ENCODE measurements around the gene UBQLN1.

Gene UBQLN1

DNA sequence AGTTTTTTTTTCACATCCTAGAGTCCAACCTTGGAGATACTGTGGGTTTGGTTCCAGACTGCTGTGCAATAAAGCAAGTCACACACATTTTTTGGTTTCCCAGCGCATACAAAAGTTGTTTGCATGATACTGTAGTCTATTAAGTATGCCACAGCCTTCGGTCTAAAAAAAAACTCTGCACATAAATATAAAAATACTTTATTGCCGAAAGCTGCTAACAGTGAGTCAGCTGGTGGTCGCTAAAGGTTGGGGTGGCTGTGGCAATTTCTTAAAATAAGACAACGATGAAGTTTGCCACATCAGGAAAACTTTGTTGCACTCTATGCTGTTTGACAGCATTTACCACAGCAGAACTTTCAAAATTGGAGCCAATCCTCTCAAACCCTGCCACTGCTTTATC is 37.4 kb downstream of the UBQLN1 start:
- Mint-ChIP-seq H3K4me1 (ENCODE audit: low read depth) (peaks cover 16% of the 10 kb centered on the region), H3K9me3 (no peaks in the 10 kb centered on the region), H3K27ac (no peak overlapping the region), H3K36me3 (ENCODE audit: low read depth) (peaks cover 69% of the 10 kb centered on the region), H3K4me3 (no peak overlapping the region), H3K27me3 (no peaks in the 10 kb centered on the region)
- intact Hi-C loops (cut with micrococcal nuclease) = no loop called here

DNA sequence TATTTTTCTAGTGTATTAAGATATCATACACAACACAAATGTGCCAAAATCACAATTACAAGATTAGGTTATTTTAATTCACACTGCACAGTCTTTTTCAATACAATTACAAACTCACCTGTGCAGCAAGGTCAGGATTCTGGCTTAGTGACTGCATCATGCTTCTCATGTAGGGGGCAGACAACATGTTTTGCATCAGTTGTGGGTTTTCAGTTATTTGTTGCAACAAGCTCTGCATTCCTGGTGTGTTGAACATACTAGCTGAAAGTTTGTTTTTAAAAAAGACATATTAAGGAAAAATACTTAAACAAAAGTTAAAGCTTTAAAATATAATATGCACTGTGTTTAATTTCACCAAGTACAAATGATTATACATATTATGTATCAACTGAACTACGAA is 38.7 kb downstream of the UBQLN1 start:
- Mint-ChIP-seq H3K4me3 (no peak overlapping the region), H3K27ac (no peak overlapping the region), H3K36me3 (ENCODE audit: low read depth) (peaks cover 72% of the 10 kb centered on the region), H3K27me3 (no peaks in the 10 kb centered on the region), H3K9me3 (no peaks in the 10 kb centered on the region), H3K4me1 (ENCODE audit: low read depth) (peaks cover 18% of the 10 kb centered on the region)
- intact Hi-C loops (cut with micrococcal nuclease) = no loop called here

DNA sequence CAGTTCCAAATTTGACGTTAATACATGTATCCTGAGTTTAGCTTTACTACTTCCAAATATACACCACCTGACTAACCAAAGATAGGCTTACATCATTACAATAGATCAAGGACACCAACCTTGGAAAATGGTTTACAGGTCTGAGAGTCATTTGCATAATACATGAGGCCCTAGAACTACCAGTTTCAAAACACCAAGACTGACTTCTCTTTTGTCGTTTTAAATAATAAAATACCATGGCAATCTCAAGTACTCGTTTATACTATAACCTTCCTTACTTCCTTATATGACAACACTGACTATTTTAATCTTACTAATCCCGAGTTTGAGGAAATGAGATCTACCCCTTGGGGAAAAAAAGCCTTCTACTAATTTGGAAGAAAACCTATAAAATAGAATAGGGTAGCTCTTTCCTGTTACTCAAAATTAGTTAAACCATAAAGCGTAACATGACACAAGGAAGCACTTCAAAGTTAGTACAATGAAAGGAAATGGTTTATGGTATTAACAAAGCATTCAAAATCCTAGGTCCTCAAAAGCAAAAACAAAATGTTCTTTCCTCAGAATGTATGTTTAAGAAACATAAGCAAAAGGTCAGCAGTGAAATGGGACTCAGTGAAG is 42.1 kb downstream of the UBQLN1 start:
- Mint-ChIP-seq H3K27ac (peak overlapping the region; percentile 73), H3K27me3 (no peaks in the 10 kb centered on the region), H3K9me3 (no peaks in the 10 kb centered on the region), H3K36me3 (ENCODE audit: low read depth) (peaks cover 72% of the 10 kb centered on the region), H3K4me3 (no peak overlapping the region), H3K4me1 (ENCODE audit: low read depth) (peaks cover 18% of the 10 kb centered on the region)
- intact Hi-C loops (cut with micrococcal nuclease) = no loop called here

DNA sequence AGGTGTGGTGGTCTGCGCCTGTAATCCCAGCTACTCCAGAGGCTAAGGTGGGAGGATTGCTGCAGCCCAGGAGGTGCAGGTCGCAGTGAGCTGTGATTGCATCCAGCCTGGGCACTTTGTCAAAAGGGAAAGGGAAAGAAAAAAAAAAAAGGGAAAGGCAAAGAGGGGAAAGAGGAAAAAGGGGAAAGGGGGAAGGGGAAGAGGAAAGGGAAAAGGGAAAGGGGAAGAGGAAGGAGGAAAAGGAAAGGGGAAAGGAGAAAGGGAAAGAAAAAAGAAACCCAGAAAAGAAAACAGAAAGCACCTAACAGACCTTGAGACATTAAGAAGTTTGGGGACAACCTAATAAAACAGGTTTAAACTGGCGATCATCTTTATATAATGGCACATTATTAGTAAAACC is 44.8 kb downstream of the UBQLN1 start:
- intact Hi-C loops (cut with micrococcal nuclease) = no loop called here
- H3K36me3 Mint-ChIP-seq (ENCODE audit: low read depth) = peaks cover 67% of the 10 kb centered on the region

DNA sequence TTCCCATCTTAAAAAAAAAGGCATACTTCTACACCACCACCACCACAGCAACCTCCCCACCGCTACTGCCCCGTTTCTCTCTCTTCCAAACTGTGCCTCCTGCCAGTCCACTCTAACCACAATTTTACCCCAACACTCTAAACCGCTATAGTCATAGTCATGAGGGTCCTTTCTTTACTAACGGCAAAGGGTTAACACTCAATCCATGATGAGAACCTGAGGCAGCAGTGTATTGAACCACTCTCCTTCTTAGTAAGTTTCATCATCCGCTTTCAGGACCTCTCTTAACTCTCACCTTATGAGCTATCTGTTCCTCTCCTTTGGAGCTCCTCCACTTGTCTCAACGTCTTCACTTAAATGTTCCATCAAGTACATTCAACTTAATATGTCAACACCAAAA is 50.8 kb downstream of the UBQLN1 start:
- peaks cover 55% of the 10 kb centered on the region for H3K36me3 Mint-ChIP-seq (ENCODE audit: low read depth)
- intact Hi-C loops (cut with micrococcal nuclease) = loop anchor here (5.0 kb wide), 1 partner anchor 50 kb away; the partner anchor contains the start of gene UBQLN1
- H3K4me1 Mint-ChIP-seq (ENCODE audit: low read depth) = peaks cover 24% of the 10 kb centered on the region

More for the DNA sequence above, 44.8 kb downstream of the UBQLN1 start:
- Mint-ChIP-seq H3K27me3 (no peaks in the 10 kb centered on the region), H3K4me1 (ENCODE audit: low read depth) (peaks cover 18% of the 10 kb centered on the region), H3K9me3 (no peaks in the 10 kb centered on the region), H3K4me3 (no peak overlapping the region), H3K27ac (no peak overlapping the region)

DNA sequence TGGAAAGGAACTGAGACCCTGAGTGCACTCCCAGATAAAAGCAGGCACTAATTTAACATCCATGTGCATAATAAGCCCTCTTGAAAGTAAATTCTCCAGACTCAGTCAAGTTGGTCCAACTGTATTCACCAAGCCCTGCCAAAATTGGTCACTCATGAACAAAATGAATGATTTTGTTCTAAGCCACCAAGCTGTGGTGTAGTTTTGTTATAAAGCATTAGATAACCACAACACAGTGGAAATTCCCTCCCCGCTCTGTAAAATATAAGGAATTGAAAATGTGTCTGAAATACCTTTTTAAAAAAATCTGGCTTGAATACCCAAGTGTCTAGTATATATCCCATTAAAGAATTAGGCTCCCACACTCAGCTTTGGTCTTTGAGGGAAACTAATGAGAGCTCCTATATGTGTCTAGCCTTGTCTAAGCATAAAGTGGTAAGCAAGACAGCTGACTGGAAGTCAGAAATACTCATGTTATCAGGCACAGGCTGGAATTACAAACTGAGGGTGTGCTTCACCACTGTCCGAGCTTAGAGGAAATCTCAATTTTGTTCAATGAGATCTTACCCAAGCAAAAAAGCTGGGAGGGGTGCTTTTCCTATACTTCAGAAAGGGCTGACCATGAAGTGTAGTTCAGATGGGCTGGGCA is 51.6 kb downstream of the UBQLN1 start:
- intact Hi-C loops (cut with micrococcal nuclease) = loop anchor here (5.0 kb wide), 1 partner anchor 51 kb away; the partner anchor contains the start of gene UBQLN1
- H3K36me3 Mint-ChIP-seq (ENCODE audit: low read depth) = peaks cover 52% of the 10 kb centered on the region
- no peak overlapping the region for H3K4me3 Mint-ChIP-seq
- H3K9me3 Mint-ChIP-seq = no peaks in the 10 kb centered on the region
- H3K27me3 Mint-ChIP-seq = no peaks in the 10 kb centered on the region
- H3K27ac Mint-ChIP-seq = no peak overlapping the region
- peaks cover 32% of the 10 kb centered on the region for H3K4me1 Mint-ChIP-seq (ENCODE audit: low read depth)

More for the DNA sequence above, 50.8 kb downstream of the UBQLN1 start:
- H3K9me3 Mint-ChIP-seq = no peaks in the 10 kb centered on the region
- H3K27ac Mint-ChIP-seq = no peak overlapping the region
- no peaks in the 10 kb centered on the region for H3K27me3 Mint-ChIP-seq
- no peak overlapping the region for H3K4me3 Mint-ChIP-seq

DNA sequence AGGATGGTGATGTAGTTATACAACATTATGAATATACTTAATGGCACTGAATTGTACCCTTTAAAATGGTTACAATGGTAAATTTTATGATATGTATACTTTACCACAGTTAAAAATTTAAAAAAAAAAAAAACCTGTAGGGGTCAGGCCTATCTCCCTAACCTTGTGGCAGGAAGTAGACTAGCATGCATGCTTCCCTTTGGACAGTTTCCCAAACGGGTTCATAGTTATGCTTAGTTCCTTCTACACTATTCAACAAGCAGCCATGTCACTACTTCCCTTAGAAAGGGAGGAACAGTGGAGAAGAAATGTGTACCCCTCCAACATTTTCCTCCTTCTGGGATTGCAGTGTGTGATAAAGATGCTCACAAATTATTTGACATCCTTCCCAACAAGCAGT is 52.3 kb downstream of the UBQLN1 start:
- intact Hi-C loops (cut with micrococcal nuclease) = loop anchor here (5.0 kb wide), 1 partner anchor 52 kb away; the partner anchor contains the start of gene UBQLN1

DNA sequence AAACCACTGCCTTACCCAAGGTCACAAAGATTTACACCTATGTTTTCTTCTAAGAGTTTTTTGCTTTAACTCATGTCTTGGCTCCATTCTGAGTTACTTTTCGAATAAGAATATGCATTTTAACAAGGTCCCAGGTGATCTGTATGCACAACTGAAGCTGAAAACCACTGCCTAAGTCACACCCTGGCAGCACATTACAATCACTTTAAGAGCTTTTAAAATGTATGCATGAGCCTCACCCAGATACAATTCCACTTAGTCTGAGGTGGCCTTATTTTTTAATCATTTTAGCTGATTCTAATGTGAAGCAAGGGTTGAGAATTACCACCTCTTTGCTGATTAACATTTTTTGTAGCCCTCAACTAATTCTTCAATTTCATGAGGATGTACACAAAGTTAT is 55.3 kb downstream of the UBQLN1 start:
- H3K36me3 Mint-ChIP-seq (ENCODE audit: low read depth) = peaks cover 61% of the 10 kb centered on the region
- H3K4me3 Mint-ChIP-seq = no peak overlapping the region
- H3K4me1 Mint-ChIP-seq (ENCODE audit: low read depth) = peaks cover 41% of the 10 kb centered on the region
- H3K27me3 Mint-ChIP-seq = no peaks in the 10 kb centered on the region
- intact Hi-C loops (cut with micrococcal nuclease) = no loop called here
- no peaks in the 10 kb centered on the region for H3K9me3 Mint-ChIP-seq
- no peak overlapping the region for H3K27ac Mint-ChIP-seq

More for the DNA sequence above, 52.3 kb downstream of the UBQLN1 start:
- H3K4me3 Mint-ChIP-seq = no peak overlapping the region
- H3K9me3 Mint-ChIP-seq = no peaks in the 10 kb centered on the region
- H3K36me3 Mint-ChIP-seq (ENCODE audit: low read depth) = peaks cover 53% of the 10 kb centered on the region
- peaks cover 39% of the 10 kb centered on the region for H3K4me1 Mint-ChIP-seq (ENCODE audit: low read depth)
- H3K27ac Mint-ChIP-seq = no peak overlapping the region
- H3K27me3 Mint-ChIP-seq = no peaks in the 10 kb centered on the region

DNA sequence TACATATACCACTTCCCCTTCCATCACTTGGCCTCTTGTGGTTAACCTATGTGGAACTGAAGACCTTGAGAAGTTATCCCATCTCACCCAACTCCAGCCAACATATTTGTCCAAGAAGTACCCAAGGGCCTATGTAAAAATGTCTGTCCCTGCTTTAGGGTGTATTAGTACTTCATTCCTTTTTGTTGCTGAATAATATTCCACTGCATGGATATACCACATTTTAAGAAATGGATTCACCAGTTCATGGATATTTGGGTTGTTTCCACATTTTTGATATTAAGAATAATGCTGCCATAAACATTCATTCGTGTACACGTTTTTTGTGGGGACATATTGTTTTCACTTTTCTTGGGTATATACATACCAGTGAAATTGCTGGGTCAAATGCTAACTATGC is 56.2 kb downstream of the UBQLN1 start:
- Mint-ChIP-seq H3K27me3 (no peaks in the 10 kb centered on the region), H3K4me1 (ENCODE audit: low read depth) (peaks cover 41% of the 10 kb centered on the region), H3K27ac (no peak overlapping the region), H3K4me3 (no peak overlapping the region), H3K9me3 (no peaks in the 10 kb centered on the region), H3K36me3 (ENCODE audit: low read depth) (peaks cover 70% of the 10 kb centered on the region)
- intact Hi-C loops (cut with micrococcal nuclease) = no loop called here

DNA sequence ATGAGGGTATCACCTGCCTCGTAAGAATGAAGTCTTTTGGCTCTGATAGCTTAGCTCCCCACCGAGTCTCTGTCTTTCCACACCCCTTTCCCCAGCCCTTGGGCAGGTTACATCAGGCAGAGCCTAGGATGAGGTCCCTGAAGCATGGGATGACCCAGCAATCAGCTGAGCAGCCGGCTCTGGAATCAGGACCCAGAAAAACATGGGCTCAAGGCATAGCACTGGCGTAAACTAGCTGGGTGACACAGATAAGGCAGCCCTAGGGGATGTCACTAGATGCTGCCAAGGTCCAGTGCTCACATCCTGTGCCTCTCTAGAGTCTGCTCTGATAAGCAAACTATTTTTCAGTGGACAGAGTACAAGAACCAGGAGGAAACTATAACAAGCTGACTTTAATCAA is 58.2 kb downstream of the UBQLN1 start:
- Mint-ChIP-seq H3K27ac (no peak overlapping the region), H3K4me1 (ENCODE audit: low read depth) (peaks cover 34% of the 10 kb centered on the region), H3K27me3 (no peaks in the 10 kb centered on the region), H3K9me3 (no peaks in the 10 kb centered on the region), H3K36me3 (ENCODE audit: low read depth) (peaks cover 75% of the 10 kb centered on the region), H3K4me3 (no peak overlapping the region)
- intact Hi-C loops (cut with micrococcal nuclease) = no loop called here

DNA sequence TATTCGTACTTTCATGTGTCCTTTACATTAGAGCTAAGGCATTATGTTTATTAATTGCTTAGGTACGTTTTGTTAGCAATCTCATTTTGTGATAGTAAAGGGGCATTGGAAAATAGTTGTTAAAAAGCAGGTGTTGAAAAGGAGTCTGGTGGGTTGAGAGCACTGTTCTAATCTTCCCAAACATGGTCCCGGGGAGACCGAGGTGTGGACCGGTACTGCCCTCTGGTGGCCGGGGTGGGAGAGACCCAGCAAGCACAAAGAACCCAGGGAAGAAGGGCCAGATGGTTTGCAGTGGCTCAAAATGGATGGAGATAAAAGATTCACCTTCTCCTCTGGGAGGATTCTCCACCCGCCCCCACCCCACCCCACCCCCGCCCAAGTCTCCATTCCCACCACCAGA is 58.7 kb downstream of the UBQLN1 start:
- H3K4me1 Mint-ChIP-seq (ENCODE audit: low read depth) = peaks cover 32% of the 10 kb centered on the region
- no peak overlapping the region for H3K27ac Mint-ChIP-seq
- no peaks in the 10 kb centered on the region for H3K27me3 Mint-ChIP-seq
- peaks cover 74% of the 10 kb centered on the region for H3K36me3 Mint-ChIP-seq (ENCODE audit: low read depth)
- H3K9me3 Mint-ChIP-seq = no peaks in the 10 kb centered on the region
- intact Hi-C loops (cut with micrococcal nuclease) = no loop called here
- H3K4me3 Mint-ChIP-seq = no peak overlapping the region

DNA sequence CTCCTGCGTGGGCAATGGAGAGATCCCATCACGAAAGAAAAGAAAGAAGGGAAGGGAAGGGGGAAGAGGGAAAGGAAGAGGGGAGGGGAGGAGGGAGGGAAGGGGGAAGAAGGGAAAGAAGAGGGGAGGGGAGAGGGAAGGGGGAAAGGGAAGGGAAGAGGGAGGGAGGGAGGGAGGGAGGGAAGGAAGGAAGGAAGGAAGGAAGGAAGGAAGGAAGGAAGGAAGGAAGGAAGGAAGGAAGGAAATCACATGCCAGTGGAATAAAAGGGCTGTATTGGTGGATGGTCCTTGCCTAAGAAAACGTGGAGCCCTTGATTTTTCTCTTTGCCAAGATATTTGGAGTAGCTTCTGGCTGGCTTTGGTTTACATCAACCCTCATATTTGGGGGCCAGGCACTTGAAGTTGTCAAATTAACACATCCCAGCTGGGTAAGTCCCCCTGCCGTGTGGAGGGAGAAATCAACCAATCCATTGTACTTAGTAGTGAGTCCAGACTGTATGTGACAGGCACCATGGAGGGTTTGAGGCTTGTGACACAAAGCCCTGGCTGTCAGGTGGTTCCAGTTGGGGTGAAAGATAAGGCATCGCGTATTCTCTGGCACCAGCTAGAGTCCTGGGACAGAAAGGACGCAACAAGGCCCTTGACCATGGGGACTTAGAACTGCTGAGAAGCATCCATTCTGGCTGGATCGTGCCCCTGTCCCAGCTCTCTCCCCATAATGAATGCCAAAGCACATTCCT is 61.1 kb downstream of the UBQLN1 start:
- H3K27me3 Mint-ChIP-seq = no peaks in the 10 kb centered on the region
- H3K4me1 Mint-ChIP-seq (ENCODE audit: low read depth) = peaks cover 15% of the 10 kb centered on the region
- H3K4me3 Mint-ChIP-seq = no peak overlapping the region
- H3K36me3 Mint-ChIP-seq (ENCODE audit: low read depth) = peaks cover 65% of the 10 kb centered on the region
- intact Hi-C loops (cut with micrococcal nuclease) = no loop called here
- H3K9me3 Mint-ChIP-seq = no peaks in the 10 kb centered on the region
- peak overlapping the region; percentile 12 for H3K27ac Mint-ChIP-seq

DNA sequence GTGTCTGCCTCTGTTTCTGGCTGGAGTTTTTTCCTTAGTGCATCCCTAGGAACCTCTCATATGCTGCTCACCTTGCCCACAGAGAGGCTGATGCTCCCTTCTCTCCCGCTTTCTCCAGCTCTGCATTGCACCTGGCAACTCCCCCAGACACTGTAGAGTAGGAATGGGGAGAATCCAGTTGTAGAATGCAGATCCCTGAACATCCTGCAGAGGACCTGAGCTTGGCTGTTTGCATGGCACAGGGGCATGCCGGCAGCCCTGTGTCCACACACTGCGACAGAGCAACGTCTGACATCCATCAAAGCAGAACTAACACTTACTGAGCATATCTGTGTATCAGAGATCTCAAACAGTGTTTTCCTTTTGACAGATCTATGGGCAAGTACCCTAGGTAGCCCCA is 65.0 kb downstream of the UBQLN1 start:
- Mint-ChIP-seq H3K4me3 (no peak overlapping the region), H3K27me3 (no peaks in the 10 kb centered on the region), H3K9me3 (no peaks in the 10 kb centered on the region), H3K27ac (no peak overlapping the region), H3K36me3 (ENCODE audit: low read depth) (peaks cover 49% of the 10 kb centered on the region), H3K4me1 (ENCODE audit: low read depth) (no peaks in the 10 kb centered on the region)
- intact Hi-C loops (cut with micrococcal nuclease) = no loop called here

DNA sequence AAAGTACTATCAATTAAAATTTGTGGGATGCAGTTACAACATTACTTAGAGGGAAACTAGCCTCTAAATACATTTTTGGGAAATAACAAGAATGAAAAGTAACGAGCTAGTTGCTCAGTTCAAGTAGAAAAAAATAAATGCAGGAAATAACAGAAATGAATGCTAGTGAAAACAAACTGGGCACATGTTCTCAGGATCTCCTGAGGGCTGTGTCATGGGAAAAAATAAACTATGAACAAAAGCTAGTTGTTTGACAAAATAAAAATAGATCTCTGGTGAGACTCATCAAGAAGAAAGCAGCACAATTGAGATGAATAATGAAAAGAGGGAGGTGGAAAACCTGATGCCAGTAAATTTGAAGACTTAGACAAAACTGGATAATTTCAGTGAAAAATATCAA is 68.5 kb downstream of the UBQLN1 start:
- Mint-ChIP-seq H3K27me3 (no peaks in the 10 kb centered on the region), H3K27ac (no peak overlapping the region), H3K9me3 (no peaks in the 10 kb centered on the region), H3K36me3 (ENCODE audit: low read depth) (peaks cover 29% of the 10 kb centered on the region), H3K4me1 (ENCODE audit: low read depth) (no peaks in the 10 kb centered on the region), H3K4me3 (no peak overlapping the region)
- intact Hi-C loops (cut with micrococcal nuclease) = no loop called here

All from dendritic cell treated with granulocyte-macrophage colony-stimulating factor and Interleukin-4, amounts not matched to agents 40 ng/mL and 50 ng/mL, for 4 days (primary cell).